Measurements from ENCODE around the gene KRABD2.
"Not testable (repeated sequence)": the region's sequence is repeated elsewhere in the genome, so short reads cannot be mapped to it uniquely, and the experiment has no call there.

KRABD2 gene

DNA sequence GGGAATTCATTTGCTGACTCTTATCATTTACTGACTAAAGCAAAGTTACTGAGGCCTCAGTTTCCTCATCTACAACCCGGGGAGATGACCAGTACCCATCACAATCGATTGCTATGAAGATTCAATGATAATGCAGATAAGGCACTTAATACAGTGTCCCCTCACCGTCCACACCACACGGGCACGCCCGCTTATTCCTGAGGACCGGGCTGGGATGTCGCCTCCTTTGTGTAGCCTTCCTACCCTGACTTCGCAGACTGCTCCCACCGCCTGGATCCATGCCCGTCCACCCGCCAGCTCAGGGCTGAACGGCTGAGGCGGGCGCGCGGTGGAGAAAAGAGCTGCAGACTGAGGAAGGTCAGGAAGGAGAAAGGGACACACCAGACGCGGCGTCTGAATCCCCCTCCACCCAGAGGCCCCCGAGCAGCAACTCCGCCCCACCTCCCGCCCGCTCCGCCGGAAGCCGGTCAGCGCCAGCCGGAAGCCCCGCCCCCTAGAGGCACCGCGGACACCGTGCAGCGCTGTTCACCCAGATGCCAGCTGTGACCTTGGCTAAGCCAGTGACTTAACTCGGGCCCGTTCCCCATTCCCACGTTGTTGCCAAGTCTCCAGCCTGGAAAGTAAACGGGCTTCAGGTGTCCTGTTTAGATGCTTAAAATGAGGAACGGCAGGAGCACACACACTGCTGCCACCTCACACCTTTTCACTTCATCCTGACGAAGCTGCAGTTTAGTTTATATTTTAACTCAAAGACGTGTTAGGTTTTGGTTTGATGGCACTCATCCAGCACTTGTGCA is at the start of gene KRABD2:
Gene KRABD2, minus strand, starts transcription at position 434 of the 797 bp plus-strand sequence.
- peak; percentile 34 for DNase-seq

DNA sequence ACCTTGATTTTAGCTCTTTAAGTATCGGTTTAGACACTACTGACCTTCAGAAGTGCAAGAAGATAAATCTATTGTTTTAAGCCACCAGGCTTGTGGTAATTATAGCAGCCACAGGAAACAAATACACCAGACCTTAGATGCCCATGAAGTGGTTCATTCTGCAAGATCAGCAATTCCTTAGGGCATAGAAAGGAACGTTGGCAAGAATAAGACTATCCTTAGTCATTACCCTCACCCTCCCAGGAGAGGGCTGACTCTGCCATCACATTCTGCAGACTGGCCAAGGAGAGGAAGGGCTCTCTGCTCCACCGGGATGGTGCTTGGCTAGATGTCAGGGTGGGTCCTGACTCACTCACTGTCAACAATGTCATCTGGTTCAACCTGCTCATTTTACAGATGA is 45.1 kb upstream of the KRABD2 start:
- no peak for DNase-seq

DNA sequence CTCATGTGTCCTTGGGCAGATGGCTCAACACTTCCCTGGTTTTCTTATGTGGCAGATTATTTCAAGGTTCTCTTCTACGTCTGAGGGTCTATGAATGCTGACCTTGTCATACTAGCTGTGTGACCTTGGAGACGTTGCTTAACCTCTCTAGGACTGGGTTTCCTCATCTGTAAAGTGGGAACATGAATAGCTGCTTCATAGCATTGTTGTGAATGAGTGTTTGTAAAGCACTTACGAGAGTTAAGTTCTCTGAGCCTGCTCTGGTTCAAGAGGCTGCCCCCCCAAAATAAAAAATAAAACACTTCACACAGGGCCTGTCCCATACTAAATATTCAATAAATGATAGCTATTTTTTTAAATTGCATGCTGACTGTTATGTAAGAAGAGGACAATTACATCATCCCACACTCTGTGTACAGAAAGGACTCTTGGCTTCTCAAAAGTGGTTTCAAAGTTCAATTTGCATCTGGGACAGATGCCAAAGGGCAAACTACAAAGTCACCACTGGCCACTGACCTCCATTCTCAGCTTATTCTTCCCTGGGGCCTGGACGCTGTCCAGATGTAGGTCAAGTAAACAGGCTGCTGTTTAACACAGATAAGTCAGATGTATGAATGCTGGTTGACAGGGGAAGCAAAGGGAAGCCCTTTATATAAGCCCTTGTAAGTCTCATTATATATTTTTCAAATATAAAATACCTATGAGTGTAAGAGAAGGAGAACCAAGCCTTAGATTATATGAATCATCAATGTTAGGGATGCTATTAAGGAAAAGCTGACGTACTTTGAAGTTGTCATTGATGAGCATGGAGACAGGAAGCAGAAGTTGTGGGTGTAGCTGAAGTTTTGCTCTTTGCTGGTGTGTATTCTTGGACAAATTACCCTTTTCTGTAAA is 43.8 kb upstream of the KRABD2 start:
- DNase-seq = no peak

DNA sequence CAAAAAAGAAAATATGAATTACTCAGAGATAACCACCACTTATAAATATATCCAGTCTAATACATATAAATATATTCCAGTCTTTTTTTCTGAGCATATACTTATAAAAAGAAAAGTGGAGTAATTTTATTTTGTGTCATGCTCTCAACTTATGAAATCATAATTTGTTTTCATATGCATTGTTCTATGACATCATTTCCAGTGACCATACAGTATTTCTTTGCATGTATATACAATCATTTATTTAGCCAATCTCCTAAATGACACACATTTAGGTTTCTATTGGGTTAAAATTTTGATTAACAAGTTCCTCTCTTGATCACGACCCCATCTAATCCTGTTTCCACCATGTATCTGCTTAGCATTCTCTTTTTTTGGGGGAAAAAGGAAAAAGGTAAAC is 42.8 kb upstream of the KRABD2 start:
- DNase-seq = no peak

DNA sequence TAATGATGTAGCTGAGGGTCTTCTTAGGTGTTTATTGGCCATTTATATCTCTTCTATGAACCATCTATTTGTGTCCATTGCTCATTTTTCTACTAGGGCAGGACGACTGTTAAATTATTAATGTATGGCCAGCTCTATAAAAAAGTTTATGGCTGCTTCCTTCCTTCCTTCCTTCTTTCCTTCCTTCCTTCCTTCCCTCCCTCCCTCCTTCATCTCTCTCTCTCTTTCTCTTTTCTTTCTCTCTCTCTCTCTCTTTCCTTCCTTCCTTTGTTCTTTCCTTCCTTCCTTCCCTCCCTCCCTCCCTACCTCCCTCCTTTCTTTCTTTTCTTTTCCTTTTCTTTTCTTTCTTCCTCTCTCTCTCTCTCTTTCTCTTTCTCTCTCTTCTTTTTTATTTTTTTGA is 42.0 kb upstream of the KRABD2 start:
- no peak for DNase-seq

DNA sequence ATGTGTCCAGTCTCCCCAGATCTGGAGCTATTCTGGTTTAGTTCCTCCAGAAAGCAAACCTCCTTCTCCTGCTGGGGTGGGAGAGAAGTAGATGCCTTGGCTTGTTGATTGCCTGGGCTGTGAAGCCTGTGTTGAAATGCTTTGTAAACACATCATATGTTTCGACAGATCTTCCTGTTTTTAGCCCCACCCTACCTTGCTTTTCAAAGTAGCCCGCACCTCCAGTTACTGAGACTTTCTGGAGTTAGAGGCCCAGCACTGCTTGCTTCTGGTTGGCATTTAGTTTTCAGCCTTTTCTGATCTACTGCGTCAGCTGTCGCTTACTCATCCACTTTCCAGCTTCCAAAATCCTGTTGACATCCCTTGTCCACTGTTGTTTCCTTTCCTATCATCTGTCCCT is 41.3 kb upstream of the KRABD2 start:
- DNase-seq = no peak

DNA sequence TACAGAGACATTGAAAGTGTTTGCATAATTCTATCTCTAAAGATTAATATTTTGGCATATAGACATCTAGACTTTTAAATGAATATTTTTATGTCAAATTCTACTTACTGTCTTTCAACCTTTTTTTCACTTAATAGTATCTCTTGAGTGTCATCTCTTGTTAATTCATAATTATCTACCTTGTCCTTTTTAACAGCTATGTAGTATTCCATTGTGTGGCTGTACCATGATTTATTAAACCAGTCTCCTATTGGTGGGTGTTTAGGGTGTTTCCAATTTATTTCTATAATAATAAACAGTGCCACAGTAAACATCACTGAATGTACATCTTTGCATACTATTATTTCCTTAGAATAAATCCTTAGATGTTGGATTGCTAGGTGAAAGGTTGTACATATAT is 37.4 kb upstream of the KRABD2 start:
- no peak for DNase-seq

DNA sequence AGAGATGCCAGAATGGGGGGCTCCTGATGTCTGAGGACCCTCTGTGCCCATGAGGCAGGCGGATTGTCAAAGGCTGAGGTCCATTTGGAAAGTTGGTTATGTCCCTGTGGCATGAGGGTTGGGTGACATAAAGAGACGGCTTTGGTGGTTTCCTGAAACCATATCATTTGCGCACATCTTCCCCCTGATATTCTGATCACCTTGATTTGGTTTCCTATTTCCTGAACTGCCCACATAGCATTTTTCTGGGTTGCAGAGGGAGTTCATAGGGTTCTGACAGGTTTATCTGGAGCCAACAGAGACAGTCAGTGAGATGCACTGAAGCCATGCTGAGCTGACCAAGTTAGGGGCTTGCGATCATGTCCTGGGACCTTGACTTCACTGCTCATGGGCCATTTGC is 36.8 kb upstream of the KRABD2 start:
- no peak for DNase-seq

DNA sequence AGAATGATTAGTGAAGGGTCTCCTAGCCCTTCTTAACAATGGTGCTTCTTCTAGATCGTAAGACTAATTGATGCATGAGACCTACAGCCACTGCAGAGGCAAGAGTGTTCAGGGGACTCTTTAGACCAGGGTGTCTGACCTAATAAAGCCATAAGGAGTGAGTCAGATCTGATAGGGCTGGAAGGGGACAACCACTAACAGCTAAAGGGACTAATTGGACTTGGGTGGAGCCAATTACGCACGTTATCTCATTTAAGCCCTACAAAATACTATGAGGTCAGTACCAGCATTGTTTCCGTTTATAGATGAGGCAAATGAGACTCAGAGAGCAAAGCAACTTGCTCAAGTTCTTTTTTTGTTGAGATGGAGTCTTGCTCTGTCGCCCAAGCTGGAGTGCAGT is 35.6 kb upstream of the KRABD2 start:
- no peak for DNase-seq

DNA sequence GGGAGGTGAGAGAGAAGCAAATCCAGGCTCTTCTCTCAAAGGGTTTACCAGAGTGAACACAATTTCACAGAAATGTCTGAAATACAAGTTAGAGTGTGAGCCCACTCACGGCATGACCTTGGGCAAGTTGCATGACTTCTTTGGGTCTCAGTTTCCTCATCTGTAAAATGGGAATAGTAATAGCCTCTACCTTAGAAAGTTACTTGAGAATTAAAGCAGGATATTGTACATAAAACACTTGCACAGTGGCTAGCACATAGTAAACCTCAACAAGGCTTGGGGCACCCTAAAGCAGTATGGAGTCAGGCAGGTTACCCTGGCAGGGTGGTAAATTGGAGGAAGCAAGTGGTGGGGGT is 34.4 kb upstream of the KRABD2 start:
- DNase-seq = no peak

DNA sequence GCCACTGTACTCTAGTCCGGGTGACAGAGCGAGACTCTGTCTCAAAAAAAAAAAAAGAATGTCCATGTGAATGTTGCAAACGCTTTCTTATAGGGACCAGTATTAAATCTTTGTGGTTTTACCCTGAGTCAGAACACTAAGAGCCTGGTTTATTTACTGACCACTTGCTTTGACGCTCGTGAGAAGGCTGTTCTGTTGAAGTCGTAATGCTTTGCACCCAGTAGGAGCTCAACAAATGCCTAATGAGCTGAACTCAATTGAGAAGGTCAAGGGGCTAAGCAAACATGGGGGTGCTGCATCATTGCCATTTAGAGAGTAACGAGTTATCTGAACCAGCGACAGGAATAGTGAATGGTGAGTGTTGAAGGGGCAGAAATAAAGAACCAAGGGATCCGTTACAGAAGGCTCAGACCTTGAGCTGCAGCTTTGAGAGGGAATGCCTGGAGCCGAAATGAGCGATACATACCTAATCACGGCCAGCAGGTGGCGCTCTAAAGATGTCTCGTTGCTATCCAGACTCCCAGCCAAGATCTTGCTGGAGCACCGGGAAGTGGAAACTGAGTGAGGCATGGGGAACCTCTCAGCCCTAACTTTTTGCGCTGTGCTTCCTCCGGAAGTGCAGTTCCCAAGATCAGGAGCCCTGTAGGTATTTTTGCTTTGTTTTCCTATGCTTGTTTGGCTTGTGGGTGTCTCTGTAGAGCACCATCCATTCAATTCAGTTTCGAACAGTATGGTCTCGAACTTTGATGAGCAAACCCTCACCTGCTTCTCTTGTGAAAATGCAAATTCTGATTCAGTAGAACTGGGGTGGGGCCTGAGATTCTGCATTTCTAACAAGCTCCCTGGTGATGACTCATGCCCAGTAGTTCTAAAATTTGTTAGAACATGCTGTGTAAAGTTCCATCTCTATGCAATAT is 33.7 kb upstream of the KRABD2 start:
- DNase-seq = peak; percentile 7

DNA sequence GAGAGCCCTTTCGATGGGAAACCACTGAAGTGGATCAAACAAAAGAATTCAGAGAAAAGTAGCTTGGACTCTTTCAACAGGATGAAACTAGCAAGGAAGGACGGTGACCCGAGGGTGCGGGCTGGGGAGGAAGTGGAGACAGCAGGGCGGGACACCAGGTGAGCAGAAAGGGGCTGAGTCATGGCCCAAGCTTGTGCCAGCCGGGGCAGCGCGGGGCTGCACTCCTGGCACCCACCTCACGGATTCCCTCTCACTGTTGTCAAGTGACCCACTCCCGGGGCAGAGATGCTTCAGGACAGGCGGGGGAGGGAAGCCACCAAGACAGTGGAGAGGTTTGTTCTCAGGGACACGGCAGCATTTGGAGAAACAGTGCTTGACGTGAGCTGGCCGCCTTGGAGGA is 31.9 kb upstream of the KRABD2 start:
- DNase-seq = no peak

DNA sequence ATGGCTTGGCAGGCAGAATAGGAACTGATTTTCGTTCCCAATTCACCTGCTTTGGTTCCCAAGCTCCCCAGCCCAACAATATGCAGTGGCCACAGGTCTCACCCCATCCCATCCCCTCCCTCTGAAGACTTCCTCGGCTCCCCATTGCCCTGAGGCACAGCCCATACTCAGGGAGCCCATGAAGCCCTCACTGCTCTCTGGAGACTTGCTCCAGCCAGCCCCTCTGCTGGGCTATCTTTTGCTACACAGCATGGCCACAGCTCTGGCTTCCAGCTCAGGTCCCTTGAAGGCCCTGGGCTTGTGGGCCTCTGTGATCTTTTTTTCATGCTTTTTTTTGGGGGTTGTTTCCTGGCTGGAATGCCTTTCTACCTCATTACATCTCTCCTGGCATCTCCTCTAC is 29.7 kb upstream of the KRABD2 start:
- no peak for DNase-seq

DNA sequence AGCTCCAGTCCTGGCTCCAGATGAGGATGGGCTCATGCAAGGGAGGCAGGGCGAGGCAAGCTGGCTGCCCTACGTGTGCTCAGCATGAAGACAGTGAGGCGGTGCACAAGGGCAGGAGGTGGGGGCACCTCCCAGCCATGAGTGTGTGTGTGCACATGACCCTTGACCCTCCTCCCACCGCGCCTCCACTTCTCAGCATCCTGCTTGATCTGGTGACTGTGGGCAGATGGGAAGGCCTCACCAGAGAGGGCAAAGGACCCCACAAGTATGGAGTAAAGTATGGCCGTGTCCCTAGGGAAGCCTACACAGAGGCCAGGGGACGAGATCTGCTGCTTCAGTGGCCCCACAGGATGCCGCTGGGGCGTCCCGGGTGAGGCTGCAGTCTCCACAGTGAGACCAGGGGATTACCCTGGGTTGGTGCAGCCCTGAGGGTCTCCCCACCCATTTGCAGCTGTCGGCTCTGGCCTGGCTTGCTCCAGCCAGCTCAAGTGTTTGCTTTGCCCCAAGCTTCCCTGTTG is 29.1 kb upstream of the KRABD2 start:
- no peak for DNase-seq

DNA sequence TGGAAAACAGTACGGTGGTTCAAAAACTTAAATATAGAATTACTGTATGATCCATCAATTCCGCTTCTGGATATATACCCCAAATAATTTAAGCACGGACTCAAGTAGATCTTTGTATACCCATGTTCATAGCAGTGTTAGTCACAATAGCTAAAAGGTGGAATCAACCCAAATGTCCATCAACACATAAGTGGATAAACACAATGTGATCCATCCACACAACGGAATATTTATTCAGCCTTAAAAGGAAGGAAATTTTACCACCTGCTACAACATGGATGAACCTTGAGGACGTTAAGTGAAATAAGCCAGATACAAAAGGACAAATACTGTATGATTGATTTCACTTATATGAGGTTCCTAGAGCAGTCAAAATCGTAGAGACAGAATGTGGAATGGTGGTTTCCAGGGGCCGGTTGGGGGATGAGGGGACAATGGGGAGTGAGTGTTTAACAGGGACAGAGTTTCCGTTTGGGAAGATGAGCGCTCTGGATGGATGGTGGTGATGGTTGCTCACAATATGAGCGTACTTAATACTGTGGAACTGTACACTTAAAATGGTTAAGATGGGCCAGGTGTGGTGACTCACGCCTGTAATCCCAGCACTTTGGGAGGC is 26.5 kb upstream of the KRABD2 start:
- no peak for DNase-seq

DNA sequence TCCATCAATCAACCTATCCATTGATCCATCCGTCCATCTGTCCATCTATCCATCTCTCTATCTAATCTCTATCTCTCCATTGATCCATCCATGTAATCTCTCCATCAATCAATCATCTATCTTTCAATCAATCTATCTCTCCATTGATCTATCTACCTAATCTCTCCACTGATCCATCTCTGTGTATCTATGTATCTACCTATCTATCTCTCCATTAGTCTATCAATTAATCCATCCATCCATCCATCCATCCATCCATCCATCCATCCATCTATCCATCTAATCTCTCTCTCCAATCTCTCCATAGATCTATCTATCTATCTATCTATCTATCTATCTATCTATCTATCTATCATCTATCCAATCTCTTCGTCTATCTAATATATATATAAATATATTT is 24.6 kb upstream of the KRABD2 start:
- no peak for DNase-seq

DNA sequence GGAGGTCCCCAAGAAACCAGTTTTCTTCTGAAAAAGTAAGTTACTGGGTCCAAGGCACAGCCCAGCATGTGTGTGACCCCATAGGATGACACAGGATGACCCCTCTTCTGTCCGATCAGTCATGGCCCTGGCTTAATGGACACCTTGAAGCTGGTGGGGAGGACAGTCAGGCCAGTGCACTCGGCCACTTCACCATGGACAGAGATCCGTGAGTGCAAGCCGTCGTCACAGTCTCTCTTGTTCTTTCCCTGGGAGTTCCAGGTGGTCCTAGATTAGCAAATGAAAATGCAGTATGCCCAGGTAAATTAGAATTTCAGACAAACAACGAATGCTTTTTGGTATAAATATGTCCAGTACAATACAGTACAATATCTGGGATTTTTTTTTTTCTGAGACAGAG is 22.5 kb upstream of the KRABD2 start:
- no peak for DNase-seq

DNA sequence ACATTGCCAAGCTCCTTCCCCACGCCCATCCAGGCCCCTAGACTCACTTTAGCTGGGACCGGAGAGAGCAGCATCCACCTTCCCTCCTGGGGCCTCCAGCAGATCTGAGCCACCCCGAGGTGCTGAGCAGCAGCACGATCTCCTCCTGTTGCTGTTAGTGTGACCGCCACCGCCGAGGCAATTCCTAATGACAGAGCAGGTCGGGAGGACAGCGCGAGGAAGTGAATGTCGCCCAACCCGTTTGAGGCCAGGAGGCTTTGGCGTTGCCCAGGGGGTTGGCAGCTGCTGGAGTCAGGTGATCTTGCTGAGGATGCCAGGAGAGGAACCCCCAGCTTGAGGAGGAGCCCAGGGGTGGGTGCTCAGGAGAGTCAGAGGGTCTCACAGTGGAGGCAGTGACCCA is 21.1 kb upstream of the KRABD2 start, which contains the start of gene RNF222:
Gene RNF222, minus strand, starts transcription at position 192 of the 400 bp plus-strand sequence. CDS start 4,366 bp downstream, outside the sequence.
- no peak for DNase-seq

DNA sequence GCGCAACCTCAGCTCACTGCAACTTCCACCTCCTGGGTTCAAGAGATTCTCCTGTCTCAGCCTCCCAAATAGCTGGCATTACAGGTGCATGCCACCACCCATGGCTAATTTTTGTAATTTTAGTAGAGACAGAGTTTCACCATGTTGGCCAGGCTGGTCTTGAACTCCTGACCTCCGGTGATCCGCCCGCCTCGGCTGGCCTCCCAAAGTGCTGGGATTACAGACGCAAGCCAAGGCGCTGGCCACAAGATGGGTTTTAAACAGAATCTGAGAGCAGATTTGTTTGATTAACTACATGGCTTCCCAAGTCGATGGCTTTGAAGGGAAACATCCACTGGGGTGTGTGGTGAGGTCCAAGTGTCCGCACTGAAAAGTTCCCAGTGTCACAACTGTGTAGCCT is 18.0 kb upstream of the KRABD2 start:
- not testable (repeated sequence) for DNase-seq

DNA sequence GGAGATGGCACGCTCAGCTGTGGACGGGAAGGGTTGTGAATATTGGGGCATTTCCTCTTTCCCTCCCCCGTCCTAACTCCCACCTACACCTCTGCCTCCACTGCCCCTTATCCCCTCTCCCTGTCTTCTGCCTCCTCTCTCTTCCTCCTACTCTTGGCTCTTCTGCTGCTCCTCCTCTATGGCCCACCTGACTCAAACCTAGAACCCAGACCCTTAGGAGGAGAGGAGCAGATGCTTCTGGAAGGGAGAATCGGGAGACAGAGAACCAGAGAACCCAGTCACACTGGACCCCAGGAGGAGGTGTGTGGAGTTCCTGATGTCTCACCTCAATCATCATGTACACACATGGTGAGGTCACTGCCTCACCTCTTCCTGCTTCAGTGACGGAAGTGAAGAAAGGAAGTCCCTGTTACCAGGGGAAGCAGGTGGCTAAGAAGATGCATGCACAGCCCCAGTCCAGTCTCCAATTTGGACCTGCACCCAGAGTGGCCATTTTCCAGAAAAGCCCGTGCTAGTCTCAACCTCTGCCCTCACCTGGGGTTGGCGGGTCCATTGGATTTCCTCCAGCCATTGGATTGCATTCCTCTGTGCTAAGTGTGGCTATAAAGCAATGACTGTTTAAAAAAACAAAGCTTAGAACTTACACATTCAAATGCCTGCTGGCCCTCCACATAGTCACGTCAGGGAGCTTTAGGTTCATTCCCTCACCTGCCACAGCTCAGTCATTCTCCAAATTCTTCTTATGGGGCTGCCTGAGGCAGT is 17.1 kb upstream of the KRABD2 start:
- no peak for DNase-seq

DNA sequence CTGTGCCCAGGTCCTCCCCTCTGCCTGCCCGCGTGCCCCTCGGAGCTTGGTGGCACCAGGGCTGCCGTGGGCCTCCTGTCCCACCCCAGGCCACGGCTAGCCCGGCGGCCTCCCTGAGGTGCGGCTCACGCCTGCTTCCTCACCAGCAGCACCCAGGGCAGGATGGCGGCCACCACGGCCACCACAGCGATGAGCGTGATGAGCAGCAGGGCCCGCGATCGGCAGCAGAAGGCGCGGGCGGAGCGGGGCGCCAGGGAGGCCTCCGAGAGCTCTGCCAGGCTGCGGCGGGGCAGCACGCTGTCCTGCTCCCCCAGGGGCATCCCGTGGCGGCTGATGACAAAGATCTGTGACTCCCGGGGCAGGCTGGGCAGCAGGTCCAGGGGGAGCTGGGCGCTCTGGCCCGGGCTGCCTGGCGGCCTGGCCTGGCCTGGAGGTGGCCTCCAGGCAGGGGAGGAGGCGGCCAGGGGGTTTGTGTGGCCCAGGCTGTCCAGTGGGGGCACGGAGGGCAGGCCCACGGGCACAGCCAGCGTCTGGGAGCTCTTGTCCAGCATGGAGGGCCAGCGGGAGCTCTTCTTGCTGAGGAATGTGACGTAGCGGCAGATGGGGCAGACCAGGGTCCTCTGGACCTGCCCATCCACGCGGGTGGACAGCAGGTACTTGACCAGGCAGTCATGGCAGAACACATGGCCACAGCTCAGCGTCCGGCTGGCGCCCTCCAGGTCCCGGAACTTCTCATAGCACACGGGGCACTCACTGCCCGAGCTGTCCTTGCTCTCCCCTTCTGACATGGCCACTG is 16.4 kb upstream of the KRABD2 start:
- no peak for DNase-seq

All from KG1 (cell line).